ENCODE results near the gene SGK1.
"Not testable (repeated sequence)": the region's sequence is repeated elsewhere in the genome, so short reads cannot be mapped to it uniquely, and the experiment has no call there.

Gene SGK1

DNA sequence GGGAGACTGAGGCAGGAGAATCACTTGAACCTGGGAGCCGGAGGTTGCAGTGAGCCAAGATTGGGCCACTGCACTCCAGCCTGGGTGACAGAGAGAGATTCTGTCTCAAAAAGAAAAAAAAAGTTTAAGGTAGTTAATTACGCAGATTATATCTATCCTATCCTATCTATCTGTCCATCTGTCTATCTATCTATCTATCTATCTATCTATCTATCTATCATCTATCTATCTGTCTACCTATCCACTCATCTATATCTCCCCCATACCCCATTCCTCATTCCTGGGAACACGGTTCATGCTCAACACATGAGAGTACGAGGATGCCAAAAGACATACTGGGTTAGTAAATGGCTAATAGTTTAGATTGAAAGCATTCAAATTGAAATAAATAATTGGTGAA, 8.3 kb upstream of the SGK1 start:
- not testable (repeated sequence) for DNase-seq (ENCODE audit: low spot score)

DNA sequence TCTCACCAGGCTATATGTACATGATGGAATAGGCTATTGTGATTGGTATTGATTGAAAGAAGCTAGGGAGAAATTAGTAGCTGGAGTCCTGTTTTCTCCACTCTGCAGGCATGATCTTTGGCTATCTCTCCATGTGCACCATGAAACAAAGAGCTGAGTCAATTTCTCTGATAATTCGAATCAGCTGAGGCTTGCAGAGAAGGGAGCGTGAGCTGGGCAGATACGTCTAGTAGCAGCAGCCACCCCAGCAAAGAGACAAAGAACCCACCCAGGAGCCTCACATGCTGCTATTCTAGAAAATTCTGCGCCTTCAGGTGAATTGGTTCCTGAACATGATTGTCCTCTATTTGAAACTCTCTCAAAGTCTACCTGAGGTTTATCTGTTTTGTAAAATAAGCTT, 6.9 kb upstream of the SGK1 start:
- no peak for DNase-seq (ENCODE audit: low spot score)

DNA sequence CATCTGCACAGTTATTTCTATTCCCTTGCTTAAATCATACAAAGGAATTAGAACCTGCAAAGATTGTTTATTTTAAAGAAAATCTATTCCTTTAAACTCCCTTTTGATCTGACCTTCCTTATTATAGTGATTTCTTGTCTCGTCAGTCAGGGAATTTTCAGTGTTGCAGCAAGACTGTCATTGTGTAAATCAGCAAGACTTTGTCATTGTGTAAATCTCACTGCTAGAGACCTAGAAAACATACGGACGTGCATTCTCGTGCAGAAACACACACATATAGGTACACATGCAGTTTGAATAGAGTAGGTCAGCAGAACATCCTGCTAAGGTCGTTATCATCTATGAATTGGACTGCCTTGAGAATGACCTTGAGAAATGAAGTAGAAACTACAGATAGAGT, 6.2 kb upstream of the SGK1 start:
- DNase-seq (ENCODE audit: low spot score) = no peak

DNA sequence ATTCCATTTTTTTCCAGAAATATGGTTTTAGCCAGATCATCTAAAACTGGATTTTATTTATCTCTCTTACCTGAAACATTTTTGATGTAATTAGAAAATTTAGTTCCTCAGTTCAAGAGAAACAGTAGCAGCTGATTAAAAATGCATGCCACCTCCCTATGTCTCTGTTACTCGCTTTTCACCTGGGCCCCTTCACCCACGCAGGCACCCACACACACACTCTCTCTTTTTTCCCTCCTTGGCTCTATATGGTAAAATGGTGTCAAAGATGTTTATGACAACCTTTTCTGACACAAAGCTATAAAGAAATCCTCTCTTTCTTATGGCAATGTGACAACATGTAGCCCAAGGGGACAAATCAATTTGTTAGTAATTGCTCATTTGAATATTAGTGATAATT, 5.8 kb upstream of the SGK1 start:
- DNase-seq (ENCODE audit: low spot score) = no peak

DNA sequence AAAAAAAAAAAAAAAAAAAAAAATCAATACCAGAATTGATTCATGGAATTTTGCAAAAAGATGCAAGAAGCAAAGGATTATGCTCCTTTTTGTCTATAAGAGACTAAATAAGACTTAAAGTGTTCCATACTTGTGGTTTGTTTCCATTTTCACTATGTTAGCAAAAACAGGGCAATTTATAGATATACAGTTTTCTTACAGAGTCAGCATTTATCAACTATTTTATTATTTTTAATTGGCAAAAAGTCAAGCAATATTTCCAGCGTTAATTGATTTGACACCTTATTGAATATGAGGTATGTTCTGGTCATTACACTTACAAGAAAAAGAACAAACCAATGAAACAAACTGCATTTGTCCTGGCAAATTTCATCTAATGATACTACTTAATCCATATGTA, 5.4 kb upstream of the SGK1 start:
- no peak for DNase-seq (ENCODE audit: low spot score)

DNA sequence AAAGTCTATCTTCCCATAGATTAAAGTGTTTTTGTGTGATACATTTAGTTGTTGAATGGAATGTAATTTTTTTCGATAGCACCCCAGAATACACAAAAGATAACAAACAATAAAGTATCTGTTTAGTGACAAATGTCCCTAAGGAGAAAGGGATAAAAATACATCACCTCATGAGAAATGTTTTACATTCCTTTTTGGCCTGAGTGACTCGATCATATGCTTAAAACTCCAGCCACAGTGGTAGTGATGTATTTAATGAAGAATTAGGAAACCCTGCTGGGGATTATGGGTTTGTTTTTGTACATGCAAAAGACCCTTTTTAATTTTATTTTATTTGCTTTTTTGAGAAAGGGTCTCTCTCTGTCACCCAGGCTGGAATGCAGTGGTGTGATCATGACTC, 4.3 kb upstream of the SGK1 start:
- DNase-seq (ENCODE audit: low spot score) = peak; percentile 35

DNA sequence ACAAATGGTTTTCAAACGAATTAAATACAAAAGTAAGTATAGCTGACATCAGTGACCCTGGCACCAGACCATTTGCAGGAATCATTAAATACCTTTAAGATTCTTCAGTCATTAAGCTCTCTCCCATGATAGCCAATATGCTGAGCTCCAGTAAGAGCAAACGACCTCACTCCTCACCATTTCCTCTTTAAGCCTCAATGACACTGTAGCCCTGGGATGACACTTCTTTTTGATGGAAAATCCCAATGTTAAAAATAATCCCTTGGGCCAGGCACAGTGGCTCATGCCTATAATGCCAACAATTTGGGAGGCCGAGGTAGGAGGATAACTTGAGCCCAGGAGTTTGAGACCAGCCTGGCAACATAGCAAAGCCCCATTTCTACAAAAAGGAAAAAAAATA, 3.3 kb upstream of the SGK1 start:
- DNase-seq (ENCODE audit: low spot score) = no peak

DNA sequence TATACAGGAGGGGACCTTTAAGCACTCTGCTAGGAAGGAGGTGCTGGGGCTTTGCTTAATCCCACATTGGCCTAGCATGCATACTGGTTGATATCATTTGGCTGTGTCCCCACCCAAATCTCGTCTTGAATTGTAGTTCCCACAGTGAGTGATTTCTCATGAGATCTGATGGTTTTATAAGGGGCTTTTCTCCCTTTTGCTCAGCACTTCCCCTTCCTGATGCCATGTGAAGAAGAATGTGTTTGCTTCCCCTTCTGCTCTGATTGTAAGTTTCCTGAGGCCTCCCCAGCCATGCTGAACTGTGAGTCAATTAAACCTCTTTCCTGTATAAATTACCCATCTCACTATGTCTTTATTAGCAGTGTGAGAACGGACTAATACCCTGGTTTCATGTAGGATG, 1.8 kb upstream of the SGK1 start:
- not testable (repeated sequence) for DNase-seq (ENCODE audit: low spot score)

DNA sequence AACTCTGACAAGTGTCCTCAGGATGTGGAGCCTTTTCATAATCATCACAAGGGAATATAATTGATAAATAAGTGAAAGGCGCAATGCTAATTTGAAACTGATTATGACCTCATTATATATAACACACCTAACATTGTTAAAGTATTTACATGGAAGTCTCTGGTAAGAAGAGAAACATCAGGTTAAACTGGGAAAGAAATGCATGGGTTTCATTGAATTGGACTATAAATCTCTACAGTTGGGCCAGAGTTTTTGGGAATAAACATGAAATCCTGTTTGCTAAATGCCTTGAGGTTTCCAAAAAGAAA, 1.0 kb upstream of the SGK1 start:
- no peak for DNase-seq (ENCODE audit: low spot score)

DNA sequence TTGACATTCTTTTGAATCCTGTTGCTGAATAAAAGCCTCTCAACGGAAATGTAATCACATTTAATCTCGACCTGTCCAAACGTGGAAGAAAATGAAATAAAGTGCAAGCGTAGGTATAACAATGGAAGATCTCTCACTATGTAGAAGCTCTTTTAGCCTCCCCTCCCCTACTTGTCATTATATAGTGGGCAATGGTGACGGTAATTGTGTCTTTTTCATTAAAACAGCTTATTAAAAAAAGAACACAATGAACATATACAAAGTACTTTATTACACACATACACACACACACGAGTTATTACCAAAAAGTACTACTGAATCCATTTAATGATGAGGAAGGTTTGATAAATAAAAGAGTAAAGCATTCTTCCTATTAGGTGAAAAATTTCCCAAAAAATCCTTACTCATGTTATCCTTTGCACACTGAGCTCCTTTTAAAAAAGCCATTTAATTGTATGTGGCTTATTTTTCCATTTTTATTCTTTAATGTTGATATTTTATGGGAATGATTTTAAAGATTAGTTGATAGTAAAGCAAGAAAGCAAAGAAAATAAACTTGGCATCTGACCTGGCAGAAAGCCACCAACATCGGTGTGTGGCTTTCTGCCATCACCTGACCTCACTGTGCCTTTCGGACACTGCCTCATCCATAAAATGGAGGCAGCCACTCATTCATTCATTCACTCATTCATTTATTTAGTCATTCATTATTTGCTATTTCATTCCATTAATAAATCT, 493 bp upstream of the SGK1 start:
- DNase-seq (ENCODE audit: low spot score) = no peak

DNA sequence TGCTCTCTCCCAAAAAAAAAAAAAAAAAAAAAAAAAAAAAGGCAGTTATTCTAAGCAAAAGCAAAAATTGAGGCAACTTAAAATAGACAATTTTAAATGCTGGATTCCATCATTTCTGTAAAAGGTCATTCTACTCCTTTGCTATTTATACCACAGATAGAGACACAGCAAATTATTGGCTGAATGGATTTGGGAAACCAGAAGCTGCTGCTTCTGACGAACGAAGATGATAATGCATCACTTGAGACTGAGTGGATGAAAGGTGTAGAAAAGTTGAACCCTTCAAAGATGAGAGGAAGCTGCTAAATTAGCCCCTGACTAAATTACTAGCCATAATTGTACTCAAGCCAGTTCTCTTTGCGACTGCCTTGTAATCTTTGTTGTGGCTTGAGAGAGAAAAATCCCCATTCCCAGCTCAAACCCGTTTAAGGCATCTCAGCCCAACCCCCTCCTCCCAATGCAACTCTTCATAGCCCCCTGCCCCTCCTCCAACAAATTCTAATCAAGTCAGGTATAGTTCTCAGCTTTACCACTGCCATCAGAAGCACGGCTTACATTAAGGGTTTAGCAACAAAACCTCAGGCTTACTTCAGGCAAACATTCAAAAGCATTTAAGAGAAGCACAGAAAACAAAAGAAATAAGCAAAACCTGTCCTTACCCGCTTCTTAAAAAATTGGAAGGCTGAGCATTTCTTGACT, 1.0 kb downstream of the SGK1 start:
- DNase-seq (ENCODE audit: low spot score) = no peak

DNA sequence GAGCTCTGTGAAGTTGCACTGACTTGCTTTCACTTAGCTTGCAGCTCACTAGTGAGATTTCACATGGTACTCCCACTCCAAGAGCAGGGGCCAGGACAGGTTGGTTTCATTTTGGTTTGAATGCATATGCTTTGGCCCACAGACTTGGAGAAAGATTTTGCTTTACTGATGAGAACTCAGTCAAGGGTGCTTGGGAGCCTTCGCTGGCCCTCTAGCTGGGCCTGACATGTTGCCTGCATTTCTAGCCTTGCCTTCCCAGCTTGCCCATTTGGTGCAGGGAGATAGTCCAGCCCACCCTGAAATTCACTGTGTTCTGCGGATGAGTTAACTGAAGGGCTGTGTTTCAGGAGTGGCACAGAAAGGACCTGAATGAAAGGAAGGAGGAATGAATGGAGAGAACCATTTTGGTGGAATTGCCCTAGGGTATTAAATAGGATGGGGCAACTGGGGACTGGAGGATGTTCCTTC, 1.9 kb downstream of the SGK1 start:
- no peak for DNase-seq (ENCODE audit: low spot score)

DNA sequence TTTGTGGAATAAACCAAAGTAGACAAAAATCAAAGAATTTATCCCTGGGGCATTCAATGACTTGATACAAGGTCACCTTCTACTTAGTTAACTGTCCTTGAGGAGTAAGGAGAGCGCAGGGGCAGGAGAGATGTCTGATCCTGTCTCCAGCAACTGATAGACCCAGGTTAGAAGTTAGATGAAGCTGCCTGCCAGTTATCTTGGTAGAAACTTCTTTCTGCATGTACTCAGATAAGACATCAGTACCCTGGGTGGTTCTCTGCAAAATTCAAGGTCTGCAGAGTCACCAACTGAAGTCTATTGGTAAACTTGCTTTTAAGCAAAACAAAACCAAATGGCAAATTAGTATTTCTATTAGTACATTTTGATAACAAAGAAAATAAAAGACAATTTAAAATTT, 2.7 kb downstream of the SGK1 start:
- DNase-seq (ENCODE audit: low spot score) = no peak

DNA sequence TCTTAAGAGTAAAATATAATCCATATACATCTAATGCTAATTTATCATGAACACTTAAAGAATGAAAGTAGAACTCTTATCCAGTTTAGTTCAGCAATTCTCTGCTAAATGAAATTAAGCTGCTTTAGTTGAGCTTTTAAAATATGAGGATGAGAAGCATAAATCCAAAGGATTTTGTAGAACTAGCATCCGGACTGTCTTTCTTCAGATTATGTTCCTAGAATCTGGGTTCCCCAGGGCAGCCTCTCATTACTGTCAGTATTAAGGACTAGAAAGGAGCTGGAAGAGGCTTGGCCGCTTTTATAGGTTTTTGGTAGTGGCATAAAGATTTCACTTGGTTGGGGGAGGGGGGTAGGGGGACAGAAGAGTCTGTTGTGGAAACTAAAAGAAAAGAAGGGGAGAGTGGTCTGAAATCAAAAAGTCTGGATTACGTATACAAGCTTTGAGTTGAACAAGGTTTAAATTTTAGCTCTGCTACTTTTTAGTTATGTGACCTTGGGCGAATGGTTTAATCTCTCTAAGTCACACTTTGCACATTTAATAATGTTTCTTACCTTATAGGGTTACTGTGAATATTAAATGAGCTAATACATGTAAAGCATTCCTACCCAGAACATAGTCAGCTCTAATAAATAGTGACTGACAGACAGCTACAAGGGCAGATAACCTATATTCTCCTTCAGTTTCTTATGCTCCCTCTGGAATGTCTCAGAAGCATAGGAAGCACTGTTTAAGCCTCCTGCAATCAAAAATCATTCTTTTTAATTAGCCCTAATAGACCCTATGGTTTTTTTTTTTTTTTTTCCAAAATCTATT, 3.7 kb downstream of the SGK1 start:
- DNase-seq (ENCODE audit: low spot score) = no peak

DNA sequence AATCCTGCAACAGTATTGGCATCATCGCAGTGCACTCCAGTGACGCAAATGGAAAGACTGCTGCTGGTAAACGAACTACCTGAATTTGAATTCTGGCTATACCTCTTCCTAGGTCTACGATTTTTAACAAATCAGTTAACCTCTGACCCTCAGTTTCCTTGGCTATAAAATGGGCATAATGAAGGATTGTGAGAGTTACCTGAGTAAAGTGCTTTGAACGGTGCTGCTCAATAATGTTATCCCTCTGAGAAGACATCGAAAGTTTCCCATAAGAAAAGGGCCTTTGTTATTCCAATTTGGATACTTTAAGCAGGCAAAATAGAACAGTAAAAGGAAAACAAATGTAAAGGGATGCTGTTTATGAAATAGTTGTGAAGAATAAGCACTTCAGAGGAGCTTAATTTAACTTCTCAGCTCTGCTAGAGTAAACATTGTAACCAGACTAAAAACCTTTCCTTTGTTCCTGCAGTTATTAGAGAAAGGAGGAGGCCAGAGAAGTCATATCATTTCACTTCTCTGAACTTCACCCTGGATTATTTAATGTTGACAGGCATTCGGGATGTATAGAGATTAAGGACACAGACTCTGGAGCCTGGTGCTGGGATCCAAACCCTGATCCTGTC, 5.8 kb downstream of the SGK1 start:
- no peak for DNase-seq (ENCODE audit: low spot score)

DNA sequence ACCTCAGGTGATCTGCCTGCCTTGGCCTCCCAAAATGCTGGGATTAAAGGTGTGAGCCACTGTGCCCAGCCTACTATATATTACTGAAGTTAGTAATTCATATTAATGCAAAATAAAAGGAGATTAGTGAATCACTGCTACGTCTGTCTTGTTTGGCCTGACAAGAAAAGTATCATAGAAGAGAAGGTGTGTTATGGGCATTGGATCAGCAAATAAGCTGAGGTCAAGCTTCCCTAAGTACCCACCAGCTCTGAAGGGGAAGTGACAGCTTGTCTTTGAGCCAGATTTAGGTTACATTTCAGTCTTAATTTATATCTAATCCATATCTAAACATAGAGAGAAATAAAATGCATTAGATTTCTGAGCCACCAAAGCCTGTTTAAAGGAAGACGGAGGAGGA, 7.1 kb downstream of the SGK1 start:
- DNase-seq (ENCODE audit: low spot score) = no peak

DNA sequence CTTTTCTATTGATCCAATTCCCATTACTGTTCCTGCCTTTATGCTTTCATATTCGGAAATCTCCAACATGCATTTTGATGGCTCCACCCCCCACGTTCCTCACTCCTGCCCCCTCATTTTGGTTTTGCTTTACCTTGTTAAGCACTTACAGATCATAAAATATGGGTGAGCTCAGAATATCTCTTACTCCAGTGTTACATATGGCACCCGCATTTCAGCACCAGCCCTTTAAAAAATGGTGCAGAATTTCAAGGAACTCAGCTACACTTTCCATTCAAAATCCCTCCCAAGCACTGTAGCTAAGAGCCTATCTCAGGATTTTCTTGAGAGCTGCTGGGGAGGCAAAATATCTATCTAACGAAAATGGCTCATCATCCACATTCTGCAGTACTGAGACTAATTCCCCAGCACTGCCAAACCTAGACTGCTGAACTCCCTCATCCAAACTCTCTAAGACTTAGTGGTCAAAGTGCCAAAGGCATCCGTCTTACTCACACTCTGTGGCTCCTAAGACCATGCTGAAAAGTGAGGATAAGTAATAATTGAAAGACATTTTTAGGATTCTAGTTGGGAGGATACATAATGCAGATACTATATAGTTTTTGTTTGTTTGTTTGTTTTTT, 7.8 kb downstream of the SGK1 start:
- no peak for DNase-seq (ENCODE audit: low spot score)

DNA sequence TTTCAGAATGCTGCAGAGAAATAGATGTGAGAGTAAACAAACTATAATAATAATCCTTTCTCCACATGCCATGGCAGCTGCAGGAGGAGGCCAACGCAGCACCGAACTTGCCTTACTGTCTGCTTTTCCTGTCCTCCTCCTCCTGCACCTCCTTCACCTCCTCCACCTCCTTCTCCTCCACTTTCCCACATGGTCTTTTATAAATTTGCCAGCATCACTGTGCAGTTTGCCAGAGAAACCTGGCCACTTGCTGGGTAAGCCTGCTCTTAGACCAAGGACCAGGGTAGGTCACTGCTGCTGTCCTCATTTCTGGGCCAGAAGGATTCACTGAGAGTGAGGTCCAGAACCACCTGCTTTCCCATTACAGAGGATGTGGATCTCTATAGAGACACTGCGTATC, 8.7 kb downstream of the SGK1 start:
- DNase-seq (ENCODE audit: low spot score) = no peak

DNA sequence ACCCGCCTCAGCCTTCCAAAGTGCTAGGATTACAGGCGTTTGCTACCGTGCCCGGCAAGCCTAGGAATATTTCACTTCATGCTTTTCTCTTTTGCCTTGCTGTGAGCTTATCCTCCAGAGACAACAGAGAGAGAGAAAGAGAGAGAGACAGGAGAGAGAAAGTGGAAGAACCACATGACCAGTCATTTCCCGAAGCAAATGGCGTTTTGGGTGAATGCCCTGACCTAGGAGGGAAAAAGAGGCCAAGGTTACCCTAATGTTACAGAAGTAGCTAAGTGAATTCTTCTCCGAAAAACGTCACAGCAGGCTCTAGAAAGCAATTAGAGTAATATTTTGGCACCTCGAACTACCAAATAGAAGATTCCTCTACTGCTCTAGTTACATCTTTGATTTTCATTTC, 9.1 kb downstream of the SGK1 start:
- DNase-seq (ENCODE audit: low spot score) = no peak

DNA sequence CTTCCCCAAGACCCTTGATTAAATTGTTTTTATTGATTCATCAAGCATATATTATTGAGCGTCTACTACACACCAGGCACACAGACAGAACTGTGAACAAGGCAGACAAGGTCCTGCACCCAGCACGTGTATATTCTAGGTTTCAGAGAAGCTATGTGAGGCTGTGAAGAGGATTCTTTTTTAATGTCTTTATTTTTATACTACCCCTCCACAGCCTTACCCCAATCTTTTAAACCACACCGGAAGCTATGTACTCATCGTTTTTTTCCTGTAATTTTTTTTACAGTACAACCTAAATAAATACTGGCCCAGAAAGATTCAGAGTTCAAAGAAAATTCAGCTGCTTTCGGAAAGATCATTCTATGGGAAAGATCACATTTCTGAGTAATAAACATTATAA, 10.0 kb downstream of the SGK1 start:
- no peak for DNase-seq (ENCODE audit: low spot score)

DNA sequence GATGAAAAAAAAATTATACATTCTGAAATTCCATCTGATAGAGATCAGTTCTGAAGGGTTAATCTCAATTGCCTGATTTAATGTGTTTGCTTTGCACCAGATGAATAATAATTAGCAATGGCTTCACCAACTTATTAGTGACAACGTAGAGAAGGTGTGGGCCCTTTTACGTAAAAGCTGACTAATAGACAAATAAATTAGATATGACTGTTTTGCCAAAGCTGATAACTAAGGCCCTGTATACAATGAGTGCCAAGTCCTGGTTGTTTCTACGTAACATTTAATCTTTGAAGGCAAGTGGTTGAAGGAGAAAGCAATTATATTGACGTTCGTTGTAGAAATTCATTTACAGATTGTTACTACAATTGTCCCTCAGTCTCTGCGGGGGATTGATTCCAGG, 10.8 kb downstream of the SGK1 start:
- DNase-seq (ENCODE audit: low spot score) = no peak

DNA sequence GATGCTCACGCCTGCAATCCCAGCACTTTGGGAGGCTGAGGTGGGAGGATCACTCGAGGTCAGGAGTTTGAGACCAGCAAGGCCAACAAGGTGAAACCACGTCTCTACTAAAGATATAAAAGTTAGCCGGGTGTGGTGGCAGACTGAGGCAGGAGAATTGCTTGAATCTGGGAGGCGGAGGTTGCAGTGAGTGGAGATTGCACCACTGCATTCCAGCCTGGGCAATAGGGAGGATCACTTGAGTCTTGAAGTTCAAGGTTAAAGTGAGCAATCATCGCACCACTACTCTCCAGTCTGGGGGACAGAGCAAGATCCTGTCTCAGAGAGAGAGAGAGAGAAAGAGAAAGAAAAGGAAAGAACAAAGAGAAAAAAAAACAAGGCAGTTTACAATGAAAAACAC, 13.5 kb downstream of the SGK1 start:
- not testable (repeated sequence) for DNase-seq (ENCODE audit: low spot score)
